GM21367 (cell line): ENCODE data around the gene PIAS4.

Source experiments
- ATAC-seq: cut with Tn5 transposase; IDR thresholded peaks from one replicate; pipeline ENCODE4 v1.9.1; 2021; ENCODE audit not compliant: unreplicated experiment

Gene PIAS4

DNA sequence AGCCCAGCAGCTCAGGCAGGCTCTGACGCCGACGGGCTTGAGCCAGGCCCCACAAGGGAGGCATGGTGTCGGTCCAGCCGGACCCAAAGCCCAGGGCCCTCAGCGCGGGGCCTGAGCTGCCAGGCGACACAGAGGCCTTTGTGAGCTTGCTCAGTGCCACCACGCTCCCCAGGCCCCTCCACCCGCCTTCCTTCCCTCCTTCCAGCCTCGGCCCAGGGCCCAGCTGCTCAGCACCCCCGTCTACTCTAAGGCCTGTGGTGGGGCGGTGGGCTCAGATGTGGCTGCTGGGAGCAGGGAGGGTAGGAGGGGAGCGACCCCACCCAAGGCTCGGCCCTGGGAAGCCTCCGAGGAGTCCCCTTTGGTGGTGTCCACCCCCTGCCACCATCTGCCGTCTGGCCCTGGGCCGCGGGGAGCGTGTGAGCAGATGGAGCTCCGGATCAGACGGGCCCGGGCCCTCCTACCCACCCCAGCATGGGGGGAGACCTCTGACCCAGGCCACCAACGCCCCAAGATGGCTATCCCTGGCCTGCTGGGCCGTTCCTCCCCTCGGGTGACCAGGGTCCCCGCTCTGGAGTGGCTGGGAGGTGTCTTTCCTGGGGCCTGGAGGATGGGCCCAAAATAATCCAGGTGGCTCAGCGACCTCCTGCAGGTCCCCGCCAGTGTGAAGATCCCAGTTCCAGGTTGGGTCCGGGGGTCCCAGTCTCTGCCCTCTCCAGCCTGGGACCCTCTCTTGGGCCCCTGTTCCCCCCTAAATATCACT, 51.3 kb downstream of the PIAS4 start:
- no peak for ATAC-seq

- ATAC-seq: no peak
Measured at GRCh38 chr19:4059453-4059871, 51.9 kb downstream of the PIAS4 start.

- ATAC-seq: no peak
Measured at GRCh38 chr19:4059891-4060620, 52.5 kb downstream of the PIAS4 start.

- no peak for ATAC-seq
Measured at GRCh38 chr19:4060621-4061177, 53.2 kb downstream of the PIAS4 start.

GRCh38 chr19:4061178-4061682, 53.7 kb downstream of the PIAS4 start:
- no peak for ATAC-seq

DNA sequence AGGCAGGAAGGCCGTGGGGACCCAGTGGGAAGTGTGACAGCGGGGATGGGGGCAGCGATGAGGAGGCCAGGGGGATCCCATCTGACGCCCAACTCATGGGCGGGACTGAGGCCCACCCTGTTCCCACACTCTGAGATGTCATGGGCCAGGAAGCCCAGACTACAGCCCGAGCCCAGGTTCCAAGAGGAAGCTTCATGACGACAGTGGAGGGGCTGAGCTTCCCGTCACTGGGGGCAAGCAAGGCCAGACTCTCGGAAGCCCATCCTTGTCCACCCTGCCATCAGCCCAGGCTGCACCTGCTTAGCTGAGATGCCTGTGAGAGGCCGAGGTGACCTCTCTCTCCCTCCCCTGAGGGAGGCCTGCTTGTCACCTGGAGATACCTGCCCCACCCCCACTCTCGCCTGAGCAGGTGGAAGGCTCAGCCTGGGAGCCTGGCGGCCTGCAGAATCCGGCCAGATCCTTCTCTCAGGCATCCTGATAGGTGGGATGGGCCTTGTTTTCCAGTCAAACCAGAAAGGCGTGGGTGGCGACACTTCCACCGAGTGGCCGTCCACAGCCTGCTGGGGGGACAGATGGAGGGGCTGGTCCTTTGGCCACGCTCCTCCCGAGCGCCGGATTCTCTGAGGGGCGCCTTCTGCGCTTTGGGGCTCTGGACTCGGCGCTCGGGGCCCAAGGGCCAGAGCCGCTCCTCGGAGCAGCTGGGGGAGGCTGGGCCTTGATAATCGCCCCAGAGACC, 54.3 kb downstream of the PIAS4 start:
- no peak for ATAC-seq

- ATAC-seq: no peak
Measured at GRCh38 chr19:4062419-4063368, 55.2 kb downstream of the PIAS4 start.

DNA sequence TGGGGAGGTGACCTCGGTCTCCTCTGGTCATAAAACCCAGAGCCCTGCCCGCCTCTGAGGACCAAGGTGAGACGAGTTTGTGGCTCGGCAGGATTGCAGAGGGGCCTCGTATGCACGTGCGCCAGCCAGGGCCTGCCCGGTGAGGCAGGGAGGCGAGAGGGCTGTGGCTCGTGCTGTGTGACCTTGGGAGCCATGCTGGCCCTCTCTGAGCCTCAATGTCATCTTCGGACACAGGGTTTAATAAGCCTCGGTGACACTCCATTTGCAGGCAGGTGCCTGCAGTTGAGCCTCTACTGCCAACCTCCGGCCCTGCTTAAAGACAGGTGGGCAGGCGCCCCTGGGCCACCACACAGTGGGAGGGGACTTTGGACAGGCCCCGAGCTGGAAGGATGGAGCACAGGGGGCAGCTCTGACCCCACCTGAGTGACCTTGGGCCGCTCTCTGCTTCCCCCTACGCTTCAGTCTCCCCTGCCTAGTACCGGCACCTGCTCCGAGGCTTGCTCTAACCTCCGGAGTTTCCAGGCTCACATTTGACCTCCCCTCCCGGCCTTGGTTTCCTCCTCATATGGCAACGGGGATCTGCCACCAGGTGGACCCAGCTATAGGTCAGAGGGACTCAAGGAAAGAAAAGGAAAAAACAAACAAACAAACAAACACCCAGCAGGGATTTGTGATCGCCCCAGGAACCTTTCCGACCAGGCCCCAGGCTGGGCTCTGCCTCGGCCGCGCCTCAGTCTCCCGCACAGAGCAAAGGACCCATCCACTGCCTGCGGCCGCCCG, 56.0 kb downstream of the PIAS4 start:
- no peak for ATAC-seq

- ATAC-seq: no peak
Measured at GRCh38 chr19:4064149-4064495, 56.6 kb downstream of the PIAS4 start.

GRCh38 chr19:4064496-4065260, 57.1 kb downstream of the PIAS4 start:
- ATAC-seq: no peak

DNA sequence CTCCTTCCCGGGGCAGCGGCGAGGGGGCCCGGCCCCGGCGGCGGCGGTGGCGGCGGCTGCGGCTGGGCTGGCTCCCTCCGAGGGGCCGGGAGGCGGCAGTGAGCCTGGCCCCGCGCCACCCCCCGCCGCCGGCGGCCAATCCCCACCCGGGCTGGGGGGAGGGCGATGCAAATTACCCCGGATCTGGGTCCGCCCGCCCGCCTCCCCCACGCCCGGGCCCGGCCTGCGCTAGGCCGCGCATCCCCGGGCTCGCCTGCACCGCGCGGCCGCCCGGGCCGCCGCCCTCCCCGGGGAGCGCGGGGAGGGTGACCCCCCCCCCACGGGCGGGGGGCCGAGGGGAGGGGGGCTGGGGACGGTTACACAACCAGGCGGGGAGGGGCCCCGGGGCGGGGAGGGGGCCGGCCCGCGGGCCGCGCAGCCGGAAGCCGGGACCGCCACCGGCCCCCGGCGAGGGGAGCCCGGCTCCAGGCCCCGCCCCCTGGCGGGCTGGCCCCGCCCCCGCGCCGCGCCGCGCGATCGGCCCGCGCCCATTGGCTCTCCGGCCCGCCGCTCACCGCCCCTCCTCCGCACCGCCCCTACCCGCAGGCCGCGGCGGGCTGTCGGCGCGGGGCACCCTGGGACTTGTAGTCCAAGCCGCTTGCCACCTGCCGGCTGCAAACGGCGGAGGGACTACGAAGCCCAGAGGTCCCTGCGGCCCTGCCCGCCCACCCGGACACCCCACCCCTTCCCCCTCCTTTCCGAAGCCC, 58.1 kb downstream of the PIAS4 start:
- ATAC-seq: peak; percentile 64

DNA sequence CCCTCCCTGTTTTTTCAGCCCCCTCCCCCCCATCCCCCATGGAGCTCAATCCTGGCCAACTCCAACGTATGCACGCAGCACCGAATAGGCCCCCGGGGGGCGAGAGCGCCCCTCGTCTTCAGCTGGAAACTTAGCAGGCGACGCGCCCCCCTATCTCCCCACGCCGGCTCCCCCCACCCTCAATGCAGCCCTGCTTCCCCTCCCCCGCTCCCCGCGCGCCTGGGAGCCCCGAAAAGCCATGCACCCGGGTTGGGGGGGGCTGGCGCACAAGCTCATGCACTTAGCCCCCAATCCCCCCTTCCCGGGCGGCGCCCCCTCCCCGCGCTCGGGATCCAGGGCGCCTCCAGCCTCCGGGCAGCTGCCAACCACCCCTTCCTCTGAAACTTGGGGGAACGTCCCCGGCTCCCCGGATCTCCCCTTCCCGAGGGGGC, 58.7 kb downstream of the PIAS4 start:
- no peak for ATAC-seq

- ATAC-seq: no peak
Measured at GRCh38 chr19:4066682-4067395, 59.3 kb downstream of the PIAS4 start, which contains the start of gene ZBTB7A. ZBTB7A (minus strand) TSS chr19:4066899; CDS start chr19:4055232, 11,667 bp downstream.

- ATAC-seq: no peak
Measured at GRCh38 chr19:4067396-4068046, 60.0 kb downstream of the PIAS4 start.

- no peak for ATAC-seq
Measured at GRCh38 chr19:4068047-4068966, 60.8 kb downstream of the PIAS4 start.
